ENCODE data around the gene RFX4.
"Not testable (repeated sequence)": the region's sequence is repeated elsewhere in the genome, so short reads cannot be mapped to it uniquely, and the experiment has no call there.

Gene RFX4

DNA sequence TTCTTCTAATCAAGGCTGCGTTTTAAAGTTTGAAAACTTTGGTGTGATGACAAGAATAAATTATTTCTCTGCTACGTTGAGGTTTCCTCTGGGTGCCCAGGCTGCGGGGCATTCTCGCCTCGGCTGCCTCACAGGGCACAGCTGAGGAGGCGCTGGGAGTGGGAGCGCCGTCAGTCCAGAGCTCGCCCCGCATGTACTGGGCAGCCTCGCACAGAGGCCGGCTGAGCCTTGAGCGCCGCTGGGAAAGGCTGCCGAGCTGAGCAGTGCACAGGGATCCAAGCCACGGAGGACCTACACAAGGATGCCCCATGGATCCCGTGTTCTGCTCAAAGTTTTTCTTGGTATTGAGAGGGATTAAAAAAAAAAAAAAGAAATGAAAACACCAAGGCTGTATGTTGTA is 11.6 kb downstream of the RFX4 start:
- H3K4me3 ChIP-seq (ENCODE audit: low read length): no peak overlapping the region
- peaks cover 16% of the 10 kb centered on the region for H3K27me3 ChIP-seq (ENCODE audit: control insufficient read depth, insufficient read depth, low read length)
- DNase-seq (ENCODE audit: low read depth, low spot score): no peak
- no peaks in the 10 kb centered on the region for H3K36me3 ChIP-seq (ENCODE audit: control insufficient read depth, insufficient read depth, low read length)
- no peaks in the 10 kb centered on the region for H3K4me1 ChIP-seq (ENCODE audit: control insufficient read depth, insufficient read depth, low read length)
- no CpG with 5 or more reads among the region's 17 CpGs for WGBS (ENCODE audit: insufficient coverage, insufficient read length)
- no peaks in the 10 kb centered on the region for H3K9me3 ChIP-seq (ENCODE audit: control insufficient read depth, insufficient read depth, low read length)
- H3K27ac ChIP-seq (ENCODE audit: low read length): no peak overlapping the region

DNA sequence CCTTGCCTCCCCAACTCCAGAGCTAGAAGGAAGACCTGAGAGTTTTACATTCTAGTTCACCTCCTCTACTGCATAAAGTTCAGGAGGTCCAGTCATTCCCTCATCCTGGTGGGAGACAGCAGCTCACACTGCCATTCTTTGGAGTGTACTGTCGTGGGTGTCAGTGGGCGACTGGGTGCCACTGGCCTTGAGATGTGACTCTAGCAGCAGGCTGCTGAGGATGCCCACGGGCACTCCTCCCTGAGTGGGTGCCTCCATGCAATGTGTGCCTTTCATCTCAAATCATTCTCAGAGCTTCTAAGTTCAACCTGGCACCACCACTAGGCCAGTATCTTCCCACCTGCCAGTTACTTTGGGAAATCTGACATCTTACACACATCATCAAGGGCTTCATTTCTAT is 12.5 kb downstream of the RFX4 start:
- H3K36me3 ChIP-seq (ENCODE audit: control insufficient read depth, insufficient read depth, low read length): no peaks in the 10 kb centered on the region
- H3K4me1 ChIP-seq (ENCODE audit: control insufficient read depth, insufficient read depth, low read length): no peaks in the 10 kb centered on the region
- no peaks in the 10 kb centered on the region for H3K9me3 ChIP-seq (ENCODE audit: control insufficient read depth, insufficient read depth, low read length)
- peaks cover 8% of the 10 kb centered on the region for H3K27me3 ChIP-seq (ENCODE audit: control insufficient read depth, insufficient read depth, low read length)
- no peak overlapping the region for H3K4me3 ChIP-seq (ENCODE audit: low read length)
- no peak overlapping the region for H3K27ac ChIP-seq (ENCODE audit: low read length)
- DNase-seq (ENCODE audit: low read depth, low spot score): no peak
- no CpG with 5 or more reads among the region's 3 CpGs for WGBS (ENCODE audit: insufficient coverage, insufficient read length)

DNA sequence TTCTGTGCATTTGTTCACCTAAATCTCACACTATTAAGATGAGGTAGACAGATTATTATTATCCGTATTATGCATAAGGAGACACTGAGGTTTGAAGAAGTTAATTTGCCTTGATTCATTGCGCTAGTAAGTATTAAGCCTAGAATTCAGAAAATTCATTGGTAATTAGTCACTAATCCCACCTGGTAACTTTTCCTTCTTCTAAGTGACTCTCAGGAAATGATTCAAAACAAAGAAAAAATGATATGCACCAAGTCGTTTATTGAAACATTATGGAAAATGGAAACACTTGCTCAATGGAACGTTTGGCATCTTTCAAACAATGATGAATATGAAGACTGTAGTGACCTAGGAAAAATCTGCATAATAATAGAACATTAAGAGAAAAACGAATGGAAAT is 15.2 kb downstream of the RFX4 start:
- H3K36me3 ChIP-seq (ENCODE audit: control insufficient read depth, insufficient read depth, low read length): no peaks in the 10 kb centered on the region
- no peak overlapping the region for H3K4me3 ChIP-seq (ENCODE audit: low read length)
- no peak for DNase-seq (ENCODE audit: low read depth, low spot score)
- H3K27ac ChIP-seq (ENCODE audit: low read length): no peak overlapping the region
- H3K27me3 ChIP-seq (ENCODE audit: control insufficient read depth, insufficient read depth, low read length): no peaks in the 10 kb centered on the region; the same call in 1 of the 2 replicates
- WGBS (ENCODE audit: insufficient coverage, insufficient read length): no CpG with 5 or more reads among the region's 5 CpGs
- H3K9me3 ChIP-seq (ENCODE audit: control insufficient read depth, insufficient read depth, low read length): no peaks in the 10 kb centered on the region
- peaks cover 1% of the 10 kb centered on the region; the same call in 1 of the 2 replicates for H3K4me1 ChIP-seq (ENCODE audit: control insufficient read depth, insufficient read depth, low read length)

DNA sequence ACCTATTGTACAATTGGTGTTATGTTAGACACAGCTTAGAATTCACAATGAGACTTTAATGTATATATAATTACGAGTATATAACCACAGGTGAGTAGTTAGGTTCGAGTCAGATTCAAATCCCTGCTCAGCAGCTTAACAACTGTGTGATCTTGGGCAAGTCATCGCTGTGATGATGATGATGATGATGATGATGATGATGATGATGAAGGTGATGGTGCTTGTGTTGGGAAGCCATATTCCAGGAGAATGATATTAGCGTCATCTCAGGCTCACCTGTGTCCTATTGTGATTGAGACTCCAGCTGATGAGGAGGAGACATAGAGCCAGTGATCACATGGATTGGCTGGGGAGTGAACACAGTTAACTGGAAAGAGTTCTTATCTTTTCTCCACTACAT is 16.5 kb downstream of the RFX4 start:
- no peaks in the 10 kb centered on the region for H3K36me3 ChIP-seq (ENCODE audit: control insufficient read depth, insufficient read depth, low read length)
- no peak for DNase-seq (ENCODE audit: low read depth, low spot score)
- no peaks in the 10 kb centered on the region for H3K9me3 ChIP-seq (ENCODE audit: control insufficient read depth, insufficient read depth, low read length)
- no CpG with 5 or more reads among the region's 4 CpGs for WGBS (ENCODE audit: insufficient coverage, insufficient read length)
- peaks cover 1% of the 10 kb centered on the region; the same call in 1 of the 2 replicates for H3K4me1 ChIP-seq (ENCODE audit: control insufficient read depth, insufficient read depth, low read length)
- H3K27me3 ChIP-seq (ENCODE audit: control insufficient read depth, insufficient read depth, low read length): no peaks in the 10 kb centered on the region; the same call in 1 of the 2 replicates
- no peak overlapping the region for H3K4me3 ChIP-seq (ENCODE audit: low read length)
- H3K27ac ChIP-seq (ENCODE audit: low read length): no peak overlapping the region

DNA sequence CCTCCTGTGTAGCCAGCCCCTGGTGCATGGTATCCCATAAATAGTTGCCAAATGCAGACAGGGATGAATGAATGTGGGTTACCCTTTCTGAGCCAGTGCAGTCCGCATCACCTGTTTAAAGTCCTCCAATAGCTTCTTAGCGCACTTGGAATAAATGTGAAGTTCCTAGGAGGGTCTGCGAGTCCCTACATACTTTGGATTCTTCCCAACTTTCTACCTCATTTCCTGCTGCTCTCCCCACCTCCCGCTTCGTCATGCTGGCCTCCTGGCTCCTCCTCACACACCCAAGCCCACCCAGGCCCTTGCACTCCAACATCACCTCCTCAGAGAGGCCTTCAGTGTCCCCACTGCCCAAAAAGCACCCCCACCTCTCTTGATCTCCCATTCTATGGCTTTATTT is 17.7 kb downstream of the RFX4 start:
- Histone ChIP-seq H3K4me1 (ENCODE audit: control insufficient read depth, insufficient read depth, low read length) (peaks cover 1% of the 10 kb centered on the region; the same call in 1 of the 2 replicates), H3K27me3 (ENCODE audit: control insufficient read depth, insufficient read depth, low read length) (no peaks in the 10 kb centered on the region), H3K27ac (ENCODE audit: low read length) (no peak overlapping the region), H3K9me3 (ENCODE audit: control insufficient read depth, insufficient read depth, low read length) (no peaks in the 10 kb centered on the region), H3K36me3 (ENCODE audit: control insufficient read depth, insufficient read depth, low read length) (no peaks in the 10 kb centered on the region), H3K4me3 (ENCODE audit: low read length) (no peak overlapping the region)
- WGBS (ENCODE audit: insufficient coverage, insufficient read length): no CpG with 5 or more reads among the region's 5 CpGs
- DNase-seq (ENCODE audit: low read depth, low spot score): no peak

DNA sequence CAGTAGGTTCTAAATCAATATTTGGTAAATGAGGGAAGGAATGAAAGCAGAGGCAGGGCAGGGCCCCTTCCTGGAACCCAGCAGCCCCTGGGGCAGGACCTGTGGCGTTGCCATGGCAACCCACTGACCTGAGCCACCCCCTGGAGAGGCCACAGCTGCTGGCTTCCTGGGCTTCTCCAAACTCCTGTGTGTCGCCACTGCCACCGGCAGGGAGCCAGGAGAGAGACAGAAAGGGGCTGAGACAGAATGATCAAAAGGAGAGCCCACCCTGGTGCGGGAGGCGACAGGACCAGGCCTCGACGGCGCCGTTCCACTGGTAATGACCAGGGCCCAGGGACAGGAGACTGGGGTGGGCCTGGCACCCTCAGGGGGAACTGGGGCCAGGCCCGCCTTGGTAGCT is 18.2 kb downstream of the RFX4 start:
- Histone ChIP-seq H3K4me3 (ENCODE audit: low read length) (no peak overlapping the region), H3K27ac (ENCODE audit: low read length) (no peak overlapping the region), H3K27me3 (ENCODE audit: control insufficient read depth, insufficient read depth, low read length) (no peaks in the 10 kb centered on the region), H3K4me1 (ENCODE audit: control insufficient read depth, insufficient read depth, low read length) (peaks cover 1% of the 10 kb centered on the region; the same call in 1 of the 2 replicates), H3K9me3 (ENCODE audit: control insufficient read depth, insufficient read depth, low read length) (no peaks in the 10 kb centered on the region), H3K36me3 (ENCODE audit: control insufficient read depth, insufficient read depth, low read length) (no peaks in the 10 kb centered on the region)
- WGBS (ENCODE audit: insufficient coverage, insufficient read length): no CpG with 5 or more reads among the region's 10 CpGs
- DNase-seq (ENCODE audit: low read depth, low spot score): no peak

DNA sequence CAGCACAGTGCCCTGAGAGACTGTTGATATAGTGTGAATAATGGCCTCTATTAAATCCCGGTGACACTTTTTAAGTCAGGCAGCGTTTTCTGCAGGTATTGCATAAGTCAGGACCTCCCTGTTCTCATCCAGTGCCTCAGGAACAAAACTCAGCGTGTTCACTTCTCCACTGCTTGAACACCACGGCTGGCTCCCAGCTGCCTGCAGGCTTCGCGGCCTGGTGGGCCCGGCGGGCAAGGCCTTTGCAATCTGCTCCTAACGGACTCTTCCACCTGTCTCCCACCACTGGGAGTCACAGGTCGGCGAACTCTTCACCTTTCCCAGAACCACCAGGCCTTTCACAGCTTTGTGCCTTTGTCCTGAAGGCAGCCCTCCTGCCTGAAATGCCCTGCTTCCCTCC is 18.7 kb downstream of the RFX4 start:
- H3K27ac ChIP-seq (ENCODE audit: low read length): no peak overlapping the region
- DNase-seq (ENCODE audit: low read depth, low spot score): no peak
- no peaks in the 10 kb centered on the region for H3K27me3 ChIP-seq (ENCODE audit: control insufficient read depth, insufficient read depth, low read length)
- WGBS (ENCODE audit: insufficient coverage, insufficient read length): no CpG with 5 or more reads among the region's 11 CpGs
- H3K4me3 ChIP-seq (ENCODE audit: low read length): no peak overlapping the region
- H3K36me3 ChIP-seq (ENCODE audit: control insufficient read depth, insufficient read depth, low read length): no peaks in the 10 kb centered on the region
- no peaks in the 10 kb centered on the region for H3K9me3 ChIP-seq (ENCODE audit: control insufficient read depth, insufficient read depth, low read length)
- peaks cover 1% of the 10 kb centered on the region; the same call in 1 of the 2 replicates for H3K4me1 ChIP-seq (ENCODE audit: control insufficient read depth, insufficient read depth, low read length)

DNA sequence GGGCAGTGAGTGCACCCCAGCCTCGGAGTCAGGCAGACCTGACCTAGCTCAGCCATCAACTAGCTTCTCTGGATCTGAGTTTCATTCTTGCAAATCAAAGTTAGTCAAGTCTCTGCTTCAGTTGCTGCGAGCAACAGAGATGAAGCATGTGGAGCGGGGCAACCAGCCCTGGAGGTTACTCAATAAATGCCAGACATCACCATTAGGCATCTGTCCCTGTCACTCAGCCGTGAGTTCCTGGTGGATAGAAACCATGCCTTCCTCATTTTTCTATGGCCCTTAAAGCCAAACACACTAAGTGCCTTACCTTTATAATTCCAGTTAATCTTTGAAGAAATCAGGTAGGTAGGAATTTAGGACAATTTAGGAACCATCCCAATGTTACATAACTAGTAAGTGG is 19.3 kb downstream of the RFX4 start:
- H3K4me1 ChIP-seq (ENCODE audit: control insufficient read depth, insufficient read depth, low read length): peaks cover 1% of the 10 kb centered on the region; the same call in 1 of the 2 replicates
- H3K4me3 ChIP-seq (ENCODE audit: low read length): no peak overlapping the region
- H3K36me3 ChIP-seq (ENCODE audit: control insufficient read depth, insufficient read depth, low read length): no peaks in the 10 kb centered on the region
- DNase-seq (ENCODE audit: low read depth, low spot score): no peak
- H3K27ac ChIP-seq (ENCODE audit: low read length): no peak overlapping the region
- H3K9me3 ChIP-seq (ENCODE audit: control insufficient read depth, insufficient read depth, low read length): no peaks in the 10 kb centered on the region
- no peaks in the 10 kb centered on the region for H3K27me3 ChIP-seq (ENCODE audit: control insufficient read depth, insufficient read depth, low read length)
- WGBS (ENCODE audit: insufficient coverage, insufficient read length): no CpG with 5 or more reads among the region's 4 CpGs

DNA sequence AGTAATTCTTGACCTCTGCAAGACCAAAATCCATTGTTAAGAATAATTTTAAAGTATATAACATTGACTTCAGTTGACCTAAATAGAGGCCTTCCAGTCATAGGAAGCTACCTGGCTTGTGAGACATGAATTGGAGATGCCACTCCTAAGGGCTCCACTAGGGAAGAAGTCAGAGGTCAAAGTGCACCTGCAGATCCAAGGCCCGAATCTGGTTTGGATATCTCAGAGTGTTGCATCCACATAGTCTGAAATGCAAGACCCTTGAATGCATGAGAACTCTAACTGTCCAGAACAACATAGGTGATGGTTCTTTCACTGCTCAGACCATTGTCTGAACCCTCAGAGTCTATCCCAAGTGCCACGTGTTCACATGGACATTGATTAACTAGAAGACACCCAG is 22.4 kb downstream of the RFX4 start:
- WGBS (ENCODE audit: insufficient coverage, insufficient read length): no CpG with 5 or more reads among the region's 2 CpGs
- no peaks in the 10 kb centered on the region for H3K27me3 ChIP-seq (ENCODE audit: control insufficient read depth, insufficient read depth, low read length)

DNA sequence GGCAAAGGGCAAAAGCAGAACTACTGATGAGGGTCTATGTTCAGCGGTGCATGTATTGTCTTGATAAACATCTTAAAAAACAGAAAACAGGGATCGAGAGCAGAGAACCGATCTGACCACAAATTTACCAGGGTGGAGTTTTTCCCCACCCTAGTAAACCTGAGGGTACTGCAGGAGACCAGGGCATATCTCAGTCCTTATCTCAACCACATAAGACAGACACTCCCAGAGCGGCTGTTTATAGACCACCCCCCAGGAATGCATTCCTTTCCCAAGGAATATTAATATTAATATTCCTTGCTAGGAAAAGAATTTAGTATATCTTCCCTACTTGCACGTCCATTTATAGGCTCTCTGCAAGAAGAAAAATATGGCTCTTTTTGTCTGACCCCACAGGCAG is 37.8 kb downstream of the RFX4 start:
- not testable (repeated sequence) for H3K27me3 ChIP-seq (ENCODE audit: control insufficient read depth, insufficient read depth, low read length); H3K9me3 ChIP-seq (ENCODE audit: control insufficient read depth, insufficient read depth, low read length); H3K27ac ChIP-seq (ENCODE audit: low read length); DNase-seq (ENCODE audit: low read depth, low spot score); H3K4me1 ChIP-seq (ENCODE audit: control insufficient read depth, insufficient read depth, low read length); H3K36me3 ChIP-seq (ENCODE audit: control insufficient read depth, insufficient read depth, low read length); H3K4me3 ChIP-seq (ENCODE audit: low read length)
- WGBS (ENCODE audit: insufficient coverage, insufficient read length): no CpG with 5 or more reads among the region's 5 CpGs

More for the DNA sequence above, 22.4 kb downstream of the RFX4 start:
- peaks cover 1% of the 10 kb centered on the region; the same call in 1 of the 2 replicates for H3K4me1 ChIP-seq (ENCODE audit: control insufficient read depth, insufficient read depth, low read length)
- DNase-seq (ENCODE audit: low read depth, low spot score): no peak
- no peaks in the 10 kb centered on the region for H3K9me3 ChIP-seq (ENCODE audit: control insufficient read depth, insufficient read depth, low read length)
- no peaks in the 10 kb centered on the region for H3K36me3 ChIP-seq (ENCODE audit: control insufficient read depth, insufficient read depth, low read length)
- H3K27ac ChIP-seq (ENCODE audit: low read length): no peak overlapping the region
- no peak overlapping the region for H3K4me3 ChIP-seq (ENCODE audit: low read length)

DNA sequence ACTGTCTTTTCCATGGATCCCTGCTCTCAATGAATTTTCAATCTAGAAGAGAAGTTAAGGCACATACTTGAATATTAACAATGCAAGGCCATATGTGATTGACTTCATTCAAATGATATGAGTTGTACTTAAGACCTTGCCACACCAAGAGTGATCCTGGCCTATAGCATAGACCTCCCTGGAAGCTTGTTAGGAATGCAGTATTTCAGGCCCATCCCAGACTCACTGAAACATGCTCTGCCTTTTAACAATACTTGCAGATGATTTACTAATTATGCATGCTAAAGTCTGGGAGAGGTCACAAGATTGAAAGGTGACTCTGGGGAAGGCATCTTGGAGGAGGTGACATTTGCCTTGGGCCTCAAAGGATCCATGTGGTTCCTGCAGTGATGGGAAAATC is 43.2 kb downstream of the RFX4 start:
- Histone ChIP-seq H3K4me3 (ENCODE audit: low read length) (no peak overlapping the region), H3K9me3 (ENCODE audit: control insufficient read depth, insufficient read depth, low read length) (no peaks in the 10 kb centered on the region), H3K4me1 (ENCODE audit: control insufficient read depth, insufficient read depth, low read length) (no peaks in the 10 kb centered on the region), H3K36me3 (ENCODE audit: control insufficient read depth, insufficient read depth, low read length) (no peaks in the 10 kb centered on the region), H3K27ac (ENCODE audit: low read length) (no peak overlapping the region), H3K27me3 (ENCODE audit: control insufficient read depth, insufficient read depth, low read length) (no peaks in the 10 kb centered on the region)
- DNase-seq (ENCODE audit: low read depth, low spot score): no peak
